Embryonic facial prominence (tissue), 1 donor: Measurements from ENCODE around the gene UBE2L5.

Experiments
- DNase-seq: peaks from one replicate; pipeline ENCODE4 v3.0.0-alpha.2; 2016; ENCODE audit errors: extremely low spot score

UBE2L5 gene

DNA sequence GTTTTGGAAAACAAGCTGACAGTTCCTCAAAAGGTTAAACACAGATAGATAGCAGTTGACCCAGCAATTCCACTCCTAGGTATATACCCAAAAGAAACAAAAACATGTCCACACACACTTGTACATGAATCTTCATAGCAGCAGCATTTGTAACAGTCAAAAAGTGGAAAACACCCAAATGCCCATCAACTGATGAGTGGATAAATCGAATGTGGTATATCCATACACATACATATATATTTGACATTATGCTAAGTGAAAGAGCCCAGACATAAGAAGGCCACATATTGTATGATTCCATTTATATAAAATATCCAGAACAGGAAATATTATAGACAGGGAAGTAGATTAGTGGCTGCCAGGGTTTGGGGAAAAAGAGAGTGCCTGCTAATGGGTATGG lies 51.4 kb downstream of the UBE2L5 start:
- DNase-seq, result no peak

DNA sequence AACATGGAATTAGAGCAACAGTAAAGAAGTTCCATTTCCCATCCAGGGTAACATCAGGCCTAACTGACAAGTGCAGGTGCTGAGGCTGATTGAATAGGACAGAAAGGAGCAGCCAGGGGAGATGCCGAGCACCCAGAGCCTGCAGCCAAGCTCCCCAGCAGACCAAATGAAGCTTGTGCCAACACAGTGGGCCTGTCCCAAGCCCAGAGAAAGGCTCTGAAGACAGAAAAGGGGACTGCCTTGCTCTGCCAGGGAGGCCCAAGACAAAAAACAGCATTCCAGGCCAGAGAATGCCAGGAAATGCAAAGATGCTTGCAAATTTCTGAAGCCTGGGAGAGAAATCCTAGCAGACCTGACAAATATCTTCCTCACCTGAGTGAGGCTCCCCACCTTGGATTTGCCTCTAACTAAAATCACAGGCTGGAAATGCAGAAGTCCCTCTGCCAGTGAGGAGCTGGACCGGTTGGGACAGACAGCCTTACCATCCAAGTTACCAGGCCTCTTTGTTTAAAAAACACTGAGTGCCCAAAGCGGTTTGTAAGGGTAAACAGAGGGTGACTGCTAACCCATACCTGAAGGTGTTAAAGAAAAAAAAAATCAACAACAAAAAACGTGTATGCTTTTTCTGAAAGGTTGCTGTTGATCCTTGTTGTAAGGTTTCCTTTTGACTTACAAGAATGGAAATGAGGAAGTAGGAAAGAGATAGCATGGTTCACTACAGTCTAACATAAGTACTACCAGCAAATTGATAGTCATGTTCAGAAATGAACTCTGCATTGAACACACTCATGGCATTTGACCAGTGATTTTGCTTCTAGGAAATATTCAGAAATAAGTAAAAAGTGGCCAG lies 55.3 kb downstream of the UBE2L5 start:
- DNase-seq, result no peak
